Liver (tissue), 9 donors: Measurements from ENCODE around the gene ATF5. TPM values are rescaled to one million over a fixed set of nuclear protein-coding genes. Genes with fewer than 3 reads are reported as not detected.

ENCODE experiments used
- DNase-seq: peaks from one replicate; pipeline ENCODE4 v3.0.0-alpha.2; 2017; ENCODE audit warnings: low spot score
- H3K27ac ChIP-seq, 2 donors: one replicate each; pipeline ENCODE4 v1.7.0; 2013; ENCODE audit warnings: inconsistent platforms in 2 of 2, low read length in 2 of 2, control low read depth in 1 of 2, low read depth in 1 of 2, mild to moderate bottlenecking in 1 of 2
- H3K27me3 ChIP-seq, 4 donors: one replicate each; pipeline versions ENCODE4 v1.6.1 to v1.7.0; 2013; ENCODE audit warnings: low read length in 3 of 4, inconsistent platforms in 1 of 4, mild to moderate bottlenecking in 1 of 4, moderate library complexity in 1 of 4; ENCODE audit not compliant: control insufficient read depth in 4 of 4, insufficient read depth in 4 of 4
- H3K36me3 ChIP-seq, 4 donors: one replicate each; pipeline versions ENCODE4 v1.6.1 to v1.7.0; 2013; ENCODE audit warnings: low read length in 3 of 4, mild to moderate bottlenecking in 3 of 4, low read depth in 1 of 4, moderate library complexity in 1 of 4; ENCODE audit not compliant: control insufficient read depth in 4 of 4, insufficient read depth in 3 of 4
- H3K4me1 ChIP-seq, 4 donors: one replicate each; pipeline versions ENCODE4 v1.6.1 to v1.7.0; 2013; ENCODE audit warnings: low read length in 3 of 4, mild to moderate bottlenecking in 3 of 4, moderate library complexity in 1 of 4; ENCODE audit not compliant: control insufficient read depth in 4 of 4, insufficient read depth in 4 of 4
- H3K4me3 ChIP-seq, 3 donors: one replicate each; pipeline versions ENCODE4 v1.6.1 to v1.7.0; 2013; ENCODE audit warnings: low read length in 3 of 3, control low read depth in 1 of 3, low read depth in 1 of 3, mild to moderate bottlenecking in 1 of 3
- H3K9ac ChIP-seq, 2 donors: one replicate each; pipeline ENCODE4 v1.7.0; 2013; ENCODE audit warnings: low read length in 2 of 2, mild to moderate bottlenecking in 2 of 2, moderate library complexity in 2 of 2, control low read depth in 1 of 2, low read depth in 1 of 2
- H3K9me3 ChIP-seq, 4 donors: one replicate each; pipeline versions ENCODE4 v1.6.1 to v1.7.0; 2013; ENCODE audit warnings: low read length in 3 of 4; ENCODE audit not compliant: control insufficient read depth in 4 of 4
- ATF3 ChIP-seq: IDR thresholded peaks from 2 replicates; pipeline ENCODE4 v1.6.1; 2016; ENCODE audit warnings: antibody characterized with exemption
- CTCF ChIP-seq: fragments of 150-350 bp; IDR thresholded peaks from 2 replicates; pipeline ENCODE4 v1.5.1; 2017; ENCODE audit warnings: improper control_type of control experiment, low read depth, low read length; ENCODE audit not compliant: missing input control
- EGR1 ChIP-seq, 2 donors: IDR thresholded peaks; 2 replicates each; pipeline ENCODE4 v1.6.1; 2016 to 2018; ENCODE audit warnings: antibody characterized with exemption in 2 of 2, low read depth in 2 of 2
- FOXA1 ChIP-seq: IDR thresholded peaks from 2 replicates; pipeline ENCODE4 v1.6.1; 2016; ENCODE audit warnings: antibody characterized with exemption
- FOXA2 ChIP-seq: IDR thresholded peaks from 2 replicates; pipeline ENCODE4 v1.6.1; 2016; ENCODE audit warnings: antibody characterized with exemption
- GABPA ChIP-seq, 2 donors: IDR thresholded peaks in 1 of 2; conservative IDR thresholded peaks in 1 of 2; 2 replicates each; pipeline ENCODE4 v1.6.1; 2016; ENCODE audit warnings: antibody characterized with exemption in 2 of 2, mild to moderate bottlenecking in 1 of 2, moderate library complexity in 1 of 2
- HNF4A ChIP-seq, 2 donors: conservative IDR thresholded peaks; 2 replicates each; pipeline ENCODE4 v1.6.1; 2016; ENCODE audit warnings: antibody characterized with exemption in 2 of 2, mild to moderate bottlenecking in 2 of 2
- HNF4G ChIP-seq: IDR thresholded peaks from 2 replicates; pipeline ENCODE4 v1.6.1; 2016; ENCODE audit warnings: antibody characterized with exemption
- JUND ChIP-seq, 2 donors: IDR thresholded peaks; 2 replicates each; pipeline ENCODE4 v1.6.1; 2016; ENCODE audit warnings: antibody characterized with exemption in 2 of 2
- MAX ChIP-seq: IDR thresholded peaks from 2 replicates; pipeline ENCODE4 v1.6.1; 2016; ENCODE audit warnings: antibody characterized with exemption
- NR2F2 ChIP-seq: IDR thresholded peaks from 2 replicates; pipeline ENCODE4 v1.6.1; 2016; ENCODE audit warnings: antibody characterized with exemption
- RAD21 ChIP-seq, 2 donors: IDR thresholded peaks; 2 replicates each; pipeline ENCODE4 v1.6.1; 2016; ENCODE audit warnings: antibody characterized with exemption in 2 of 2, mild to moderate bottlenecking in 2 of 2
- REST ChIP-seq: IDR thresholded peaks from 2 replicates; pipeline ENCODE4 v1.6.1; 2016; ENCODE audit warnings: antibody characterized with exemption, mild to moderate bottlenecking
- RXRA ChIP-seq, 2 donors: IDR thresholded peaks; 2 replicates each; pipeline ENCODE4 v1.6.1; 2017 to 2018; ENCODE audit warnings: antibody characterized with exemption in 2 of 2, mild to moderate bottlenecking in 1 of 2
- SP1 ChIP-seq: IDR thresholded peaks from 2 replicates; pipeline ENCODE4 v1.6.1; 2018; ENCODE audit warnings: antibody characterized with exemption, mild to moderate bottlenecking
- TAF1 ChIP-seq: conservative IDR thresholded peaks from 2 replicates; pipeline ENCODE4 v1.6.1; 2016; ENCODE audit warnings: antibody characterized with exemption, mild to moderate bottlenecking
- YY1 ChIP-seq: IDR thresholded peaks from 2 replicates; pipeline ENCODE4 v1.6.1; 2016; ENCODE audit warnings: antibody characterized with exemption, mild to moderate bottlenecking
- ZBTB33 ChIP-seq: IDR thresholded peaks from 2 replicates; pipeline ENCODE4 v1.6.1; 2016; ENCODE audit warnings: antibody characterized with exemption
- WGBS: extraction: QIAGEN DNeasy Blood & Tissue Kit; methylation state at CpG from one replicate; pipeline ENCODE4 v1.1.7; 2013; 5-methylcytosine and 5-hydroxymethylcytosine counted together
- polyA plus RNA-seq, 2 donors: library from polyadenylated mRNA; stranded (reverse) in 1 of 2; unstranded in 1 of 2; fragments of 200-250 nt in 1 of 2; fragments of >200 nt in 1 of 2; fragmentation: Nextera tagmentation in 1 of 2; extraction: Ambion mirVana in 1 of 2; gene quantifications; one replicate each; pipeline versions ENCODE4 v1.2.1 to v1.2.3, GENCODE V29; 2013 to 2015
- total RNA-seq, 2 donors: library from RNA; depleted of rRNA; stranded (reverse); fragments of >200 nt; gene quantifications; one replicate each; pipeline ENCODE4 v1.2.3, GENCODE V29; 2014
- donor health status: healthy.
- donor health status: healthy.
- donor health status: healthy.
- donor health status: healthy.
- donor health status: healthy.

Gene ATF5
- total and polyA plus RNA-seq, 4 donors, result 42.3 to 2,086 (median 347) TPM

GRCh38 chr19:49977881-49978280 lies 48.9 kb downstream of the ATF5 start:
- 93% methylated on average over 18 of the region's 18 CpGs for WGBS
- TF ChIP-seq CTCF (no peak), HNF4A (conservative IDR thresholded peaks at IDR 0.05) (no peak), NR2F2 (no peak), HNF4G (no peak), EGR1 (IDR thresholded peaks at IDR 0.05; ENCODE audit: low read depth in 2 of 2) (no peak), TAF1 (no peak), ZBTB33 (no peak), GABPA (IDR thresholded peaks at IDR 0.05 in 1 of 2, conservative IDR thresholded peaks at IDR 0.05 in 1 of 2) (no peak), SP1 (no peak), MAX (no peak), FOXA1 (no peak)
- no peak overlapping the region for H3K9ac ChIP-seq
- no peaks in the 10 kb centered on the region for H3K9me3 ChIP-seq
- peaks cover 3 to 36% (median 9%) of the 10 kb centered on the region in 4 donors for H3K36me3 ChIP-seq
- no peak overlapping the region for H3K27ac ChIP-seq
- no peaks in the 10 kb centered on the region for H3K4me1 ChIP-seq
- no peak overlapping the region for H3K4me3 ChIP-seq
- H3K27me3 ChIP-seq, result no peaks in the 10 kb centered on the region
- DNase-seq, result no peak

GRCh38 chr19:49978324-49978723 lies 49.3 kb downstream of the ATF5 start:
- TF ChIP-seq RXRA (IDR thresholded peaks at IDR 0.05) (no peak), EGR1 (IDR thresholded peaks at IDR 0.05; ENCODE audit: low read depth in 2 of 2) (no peak), CTCF (no peak), GABPA (IDR thresholded peaks at IDR 0.05 in 1 of 2, conservative IDR thresholded peaks at IDR 0.05 in 1 of 2) (no peak), HNF4G (no peak), YY1 (no peak), FOXA2 (no peak), ZBTB33 (no peak), HNF4A (conservative IDR thresholded peaks at IDR 0.05) (no peak), NR2F2 (no peak), ATF3 (no peak), REST (no peak), SP1 (no peak), JUND (IDR thresholded peaks at IDR 0.05) (no peak), MAX (no peak), TAF1 (no peak), FOXA1 (no peak), RAD21 (IDR thresholded peaks at IDR 0.05) (no peak)
- H3K27ac ChIP-seq, result no peak overlapping the region
- H3K4me3 ChIP-seq, result no peak overlapping the region
- DNase-seq, result no peak
- H3K36me3 ChIP-seq, result peaks cover 3 to 36% (median 9%) of the 10 kb centered on the region in 4 donors
- no peaks in the 10 kb centered on the region for H3K4me1 ChIP-seq
- WGBS, result 91% methylated on average over 11 of the region's 11 CpGs
- H3K9me3 ChIP-seq, result no peaks in the 10 kb centered on the region
- H3K27me3 ChIP-seq, result no peaks in the 10 kb centered on the region
- no peak overlapping the region for H3K9ac ChIP-seq
